GM18502 (cell line): ENCODE measurements around the gene SAC3D1.

Experiments used
- ATAC-seq: cut with Tn5 transposase; IDR thresholded peaks from one replicate; pipeline ENCODE4 v1.9.1; 2021; ENCODE audit warnings: mild to moderate bottlenecking; ENCODE audit not compliant: unreplicated experiment, poor library complexity

SAC3D1 gene

GRCh38 chr11:65058419-65059054 is 17.5 kb downstream of the SAC3D1 start, which contains the start of gene NAALADL1:
TSS of gene NAALADL1 (minus strand) at chr11:65058553. CDS start at chr11:65058521, 32 bp downstream.
- no peak for ATAC-seq

GRCh38 chr11:65059523-65059922 is 18.5 kb downstream of the SAC3D1 start:
- no peak for ATAC-seq

- no peak for ATAC-seq
These were observed 19.2 kb downstream of the SAC3D1 start for GRCh38 chr11:65059959-65060824.

GRCh38 chr11:65060913-65061408 is 20.0 kb downstream of the SAC3D1 start:
- no peak for ATAC-seq

DNA sequence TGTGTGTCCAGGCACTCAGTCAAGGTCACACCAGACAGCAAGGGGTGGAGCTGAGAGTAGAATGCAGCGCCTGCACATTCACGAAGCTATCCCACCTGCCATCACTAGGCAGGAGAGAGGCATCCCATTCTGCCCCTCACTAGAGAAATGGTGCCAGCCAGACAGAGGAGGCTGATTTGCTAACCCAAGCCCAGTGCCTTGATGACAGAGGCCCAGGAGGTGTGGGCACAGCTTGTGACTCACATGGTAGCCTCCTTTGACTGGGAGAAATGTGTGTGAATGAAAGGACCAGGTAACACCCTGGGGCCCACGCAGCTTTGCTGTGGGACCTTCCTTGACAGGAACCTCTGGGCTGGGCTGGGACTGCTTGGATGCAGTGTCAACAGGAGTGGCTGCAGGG is 22.5 kb downstream of the SAC3D1 start:
- ATAC-seq = no peak

GRCh38 chr11:65064847-65065240 is 23.8 kb downstream of the SAC3D1 start:
- no peak for ATAC-seq

DNA sequence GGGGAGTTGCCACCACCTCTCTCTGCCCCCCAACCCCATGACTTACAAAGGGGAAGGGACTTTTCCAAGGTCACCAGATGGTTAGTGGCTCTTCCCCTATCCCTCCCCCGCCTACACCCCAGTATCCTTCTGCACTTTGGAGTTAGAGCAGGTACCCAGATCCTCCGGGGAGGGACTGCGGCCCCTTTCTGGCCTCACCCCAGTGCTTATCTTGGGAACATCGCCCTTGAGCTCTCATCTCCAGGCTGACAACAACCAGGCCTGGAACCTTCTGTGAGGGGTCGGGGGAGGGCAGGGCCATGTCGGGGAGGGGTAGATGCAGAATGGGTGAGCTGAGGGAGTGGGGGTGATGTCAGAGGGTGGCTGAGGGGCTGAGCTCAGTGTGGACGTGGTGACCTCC is 24.8 kb downstream of the SAC3D1 start:
- no peak for ATAC-seq

DNA sequence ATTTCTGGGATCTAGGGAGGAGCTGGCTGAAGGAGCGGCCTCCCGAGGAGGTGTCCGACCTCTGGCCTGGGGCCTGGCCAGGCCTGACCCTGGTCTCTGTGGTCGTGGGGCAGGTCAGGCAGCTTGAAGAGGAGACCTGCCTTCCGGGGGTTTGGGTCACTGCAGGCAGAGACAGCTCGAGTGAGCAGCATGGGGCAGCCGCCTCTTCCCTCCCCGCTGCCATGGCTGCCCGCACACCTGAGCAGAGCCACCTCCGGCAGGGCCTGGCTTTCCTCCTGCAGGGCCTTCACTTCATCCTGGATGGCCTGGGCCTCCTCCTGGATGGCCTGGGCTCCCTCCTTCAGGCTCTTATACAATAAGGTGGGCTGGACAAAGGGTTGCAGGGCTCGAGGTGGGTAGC is 25.3 kb downstream of the SAC3D1 start:
- no peak for ATAC-seq

DNA sequence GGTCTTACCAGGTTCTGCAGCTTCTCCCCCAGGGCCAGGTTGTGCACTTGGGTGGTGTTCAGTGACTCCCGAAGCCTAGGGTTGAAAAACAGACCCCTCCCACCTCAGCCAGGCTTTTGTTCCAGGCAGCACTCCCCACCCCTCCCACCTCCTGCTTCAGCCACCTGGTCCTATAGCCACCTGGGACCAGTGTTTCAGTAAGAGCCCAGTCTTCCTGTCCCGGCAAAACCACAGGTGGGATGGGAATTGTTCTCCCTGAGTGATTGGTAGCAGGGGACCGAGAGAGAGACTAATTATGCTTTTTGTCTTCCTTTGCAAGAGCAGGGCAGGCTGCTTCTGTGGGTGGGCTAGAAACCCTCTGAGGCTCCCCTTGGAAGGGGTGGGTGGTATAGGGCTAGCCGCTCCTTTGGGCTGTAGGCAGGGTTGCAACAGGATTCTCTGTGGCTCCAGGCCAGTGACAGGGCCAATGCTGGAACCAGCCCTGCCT is 25.8 kb downstream of the SAC3D1 start:
- no peak for ATAC-seq

DNA sequence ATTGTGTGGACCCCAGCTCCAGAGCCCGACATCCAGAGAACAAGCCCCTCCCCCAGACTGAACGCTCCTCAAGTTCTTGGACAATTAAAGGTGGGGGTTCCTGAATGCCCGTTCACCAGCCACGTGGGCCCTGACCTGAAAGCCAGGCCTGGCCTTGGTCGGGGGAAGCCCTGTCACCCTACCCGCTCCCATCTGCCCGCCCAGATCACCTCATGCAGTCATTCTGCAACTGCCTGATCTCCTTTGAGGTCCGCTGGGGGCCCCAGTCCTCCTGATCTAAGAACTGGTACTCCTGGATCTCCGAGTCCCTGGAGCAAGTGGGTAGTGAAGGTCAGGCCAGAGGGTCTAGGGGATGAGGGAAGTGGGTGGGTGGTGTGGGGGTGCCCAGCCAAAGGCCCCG is 26.4 kb downstream of the SAC3D1 start:
- no peak for ATAC-seq

- ATAC-seq = no peak
These were observed 28.2 kb downstream of the SAC3D1 start for GRCh38 chr11:65069217-65069616.

- no peak for ATAC-seq
These were observed 31.1 kb downstream of the SAC3D1 start for GRCh38 chr11:65071907-65072630.

DNA sequence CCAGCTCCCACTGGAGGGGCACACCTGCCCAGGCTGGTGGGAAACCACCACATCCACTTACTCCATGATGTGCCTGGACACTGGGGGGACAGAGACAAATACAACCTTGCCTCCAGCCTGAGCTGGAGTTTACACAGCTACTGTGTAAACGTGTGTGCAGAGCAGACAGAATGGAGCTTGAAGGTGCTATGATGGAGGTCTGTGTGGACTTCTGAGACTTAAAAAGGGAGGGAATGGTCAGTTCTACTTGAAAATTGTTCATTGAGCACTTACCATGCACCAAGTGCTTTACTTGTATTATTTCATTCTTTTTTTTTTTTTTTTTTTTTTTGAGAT is 31.6 kb downstream of the SAC3D1 start:
- no peak for ATAC-seq

- no peak for ATAC-seq
These were observed 36.4 kb downstream of the SAC3D1 start for GRCh38 chr11:65077451-65077850.

DNA sequence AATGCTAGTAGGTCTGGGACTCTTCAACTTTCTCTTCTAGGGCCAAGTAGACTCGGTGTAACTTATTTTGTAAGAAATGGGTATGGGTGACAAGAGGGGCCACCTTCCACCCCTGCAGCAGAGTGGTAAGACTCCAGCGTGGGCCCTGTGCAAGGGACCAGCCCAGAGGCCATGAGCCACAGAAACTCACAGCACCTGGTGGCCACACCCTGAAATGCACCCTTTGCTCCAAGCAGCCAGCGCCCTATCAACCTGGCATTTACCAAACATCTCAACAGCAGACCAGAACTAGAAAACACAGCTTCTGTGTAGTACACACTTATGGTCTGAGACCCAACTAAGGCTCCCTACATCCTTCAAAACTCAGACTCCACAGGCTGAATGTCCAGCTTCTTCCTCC is 37.1 kb downstream of the SAC3D1 start:
- no peak for ATAC-seq

DNA sequence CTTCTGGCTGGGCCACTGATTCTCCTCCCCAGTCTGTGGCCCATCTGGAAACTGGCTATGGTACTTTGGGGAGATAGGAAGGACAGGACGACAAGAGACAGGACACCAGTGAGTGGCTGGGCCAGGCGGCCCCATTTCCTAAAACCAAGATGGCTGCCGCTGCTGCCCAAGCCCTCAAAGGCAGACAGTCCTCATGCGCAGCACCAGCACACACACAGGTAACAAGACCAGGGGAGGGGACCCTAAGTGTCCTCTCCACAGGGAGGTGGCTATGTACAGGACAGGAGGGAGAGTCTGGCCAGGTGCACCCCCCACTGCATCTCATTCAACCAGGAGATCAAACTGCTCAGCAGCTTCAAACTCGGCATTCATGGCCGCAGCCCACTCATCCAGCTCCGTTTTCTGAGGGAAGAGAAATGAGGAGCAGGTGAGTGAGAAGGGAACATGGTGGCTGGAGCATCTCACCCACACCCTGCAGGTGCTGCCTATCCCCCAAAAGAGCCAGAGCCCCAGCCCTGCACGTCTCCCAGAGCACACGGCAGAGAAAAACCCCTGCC is 37.9 kb downstream of the SAC3D1 start:
- no peak for ATAC-seq

GRCh38 chr11:65083134-65083833 is 42.3 kb downstream of the SAC3D1 start:
- peak; percentile 3 for ATAC-seq

DNA sequence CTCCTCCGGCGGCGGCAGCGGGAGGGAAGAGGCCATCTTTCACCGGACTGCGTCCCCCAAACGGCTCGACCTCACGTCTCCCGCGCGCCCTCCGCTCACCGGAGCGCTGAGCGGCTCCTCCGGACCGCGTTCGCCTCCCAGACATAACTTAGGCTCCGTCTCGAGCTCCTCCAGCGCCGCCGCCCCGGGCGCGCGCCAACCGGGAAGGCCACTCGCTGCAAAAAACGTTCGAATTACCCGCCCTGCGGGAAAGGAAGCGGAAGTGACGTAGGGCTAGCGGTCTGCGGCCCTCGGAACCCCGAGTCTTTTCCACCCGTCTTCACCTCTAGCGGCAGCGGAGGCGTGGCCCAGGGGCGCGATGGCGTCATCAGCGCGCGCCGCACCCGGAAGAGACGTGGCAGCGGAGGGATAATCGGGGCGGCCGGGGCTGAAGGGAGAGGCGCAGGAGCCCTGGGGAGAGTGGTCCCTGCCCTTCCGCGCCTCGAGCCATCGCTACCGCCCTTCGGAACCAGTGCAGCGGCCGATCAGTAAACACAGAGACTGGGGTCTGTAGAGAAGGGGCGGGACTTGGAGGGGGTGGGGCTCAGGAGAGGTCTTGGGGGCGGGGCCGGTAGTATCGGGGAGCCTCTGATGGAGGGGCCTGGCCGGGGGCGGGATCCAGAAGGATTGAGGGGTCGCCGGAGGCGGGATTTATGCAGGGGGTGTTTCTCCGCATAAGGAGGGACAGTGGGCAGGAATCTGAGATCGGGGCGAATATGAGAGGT is 43.0 kb downstream of the SAC3D1 start, which contains the start of the genes CDCA5 and ZFPL1:
CDCA5 (minus strand) TSS at position 207 of the 764 bp plus-strand sequence; CDS start at position 145, 62 bp downstream.
ZFPL1 (plus strand) TSS at position 389 of the 764 bp plus-strand sequence. CDS start 477 bp downstream, outside the sequence.
- peak; percentile 80 for ATAC-seq
